Neural cell (in vitro differentiated cells): ENCODE measurements around the gene HOXC6. TPM values are rescaled to one million over a fixed set of nuclear protein-coding genes. Genes with fewer than 3 reads are reported as not detected.

Experiments
- H2AFZ ChIP-seq: fragments of 200-600, 300-800 bp; sonication (generic), shearing (Covaris generic); 2 replicates; pipeline ENCODE4 v1.6.0; 2014; ENCODE audit warnings: low read depth, mild to moderate bottlenecking, antibody characterized with exemption, low read length, moderate library complexity
- H3F3A ChIP-seq: fragments of 200-600 bp; shearing (Covaris generic); 2 replicates; pipeline ENCODE4 v1.6.1; 2016; ENCODE audit warnings: mild to moderate bottlenecking, moderate library complexity, mixed read lengths, antibody characterized with exemption, low read length; ENCODE audit not compliant: insufficient read depth, poor library complexity, severe bottlenecking
- H3K27ac ChIP-seq: fragments of 200-600, 300-800 bp; sonication (generic), shearing (Covaris generic); 2 replicates; pipeline ENCODE4 v1.5.1; 2014; ENCODE audit warnings: mild to moderate bottlenecking, low read length, moderate library complexity
- H3K27me3 ChIP-seq: fragments of 300-800, 200-600 bp; sonication (generic), shearing (Covaris generic); 2 replicates; pipeline ENCODE4 v1.6.0; 2014; ENCODE audit warnings: mild to moderate bottlenecking, low read depth, low read length, moderate library complexity; ENCODE audit not compliant: insufficient read depth
- H3K36me3 ChIP-seq: fragments of 300-800, 200-600 bp; sonication (generic), shearing (Covaris generic); 2 replicates; pipeline ENCODE4 v1.5.1; 2014; ENCODE audit warnings: mild to moderate bottlenecking, antibody characterized with exemption, low read length, moderate library complexity; ENCODE audit not compliant: insufficient read depth
- H3K4me2 ChIP-seq: fragments of 300-800, 200-600 bp; sonication (generic), shearing (Covaris generic); 2 replicates; pipeline ENCODE4 v1.6.0; 2014; ENCODE audit warnings: mild to moderate bottlenecking, low read length
- H3K4me3 ChIP-seq: fragments of 300-800, 200-600 bp; sonication (generic), shearing (Covaris generic); 2 replicates; pipeline ENCODE4 v1.5.1; 2014; ENCODE audit warnings: mild to moderate bottlenecking, low read length, moderate library complexity
- H3K79me2 ChIP-seq: fragments of 200-600 bp; shearing (Covaris generic); replicated peaks from 2 replicates; pipeline ENCODE4 v1.6.0; 2014; ENCODE audit warnings: mild to moderate bottlenecking, low read length, moderate library complexity; ENCODE audit not compliant: insufficient read depth
- H3K9ac ChIP-seq: fragments of 300-800, 200-600 bp; sonication (generic), shearing (Covaris generic); 2 replicates; pipeline ENCODE4 v1.6.1; 2016; ENCODE audit warnings: mild to moderate bottlenecking, low read length, mixed read lengths
- H3K9me2 ChIP-seq: fragments of 200-600 bp; shearing (Covaris generic); 2 replicates; pipeline ENCODE4 v1.6.1; 2016; ENCODE audit warnings: mild to moderate bottlenecking, low read length, mixed read lengths; ENCODE audit not compliant: insufficient read depth
- H3K9me3 ChIP-seq: fragments of 200-600, 300-800 bp; sonication (generic), shearing (Covaris generic); 2 replicates; pipeline ENCODE4 v1.6.1; 2016; ENCODE audit warnings: mild to moderate bottlenecking, mixed run types, low read length, moderate library complexity, mixed read lengths
- H4K20me1 ChIP-seq: fragments of 200-600 bp; shearing (Covaris generic); 2 replicates; pipeline ENCODE4 v1.6.1; 2016; ENCODE audit warnings: mild to moderate bottlenecking, mixed run types; ENCODE audit not compliant: insufficient read depth
- EP300 ChIP-seq: fragments of 450-650 bp; conservative IDR thresholded peaks from 2 replicates; pipeline ENCODE4 v1.6.1; 2014; ENCODE audit warnings: antibody characterized with exemption, mild to moderate bottlenecking, moderate library complexity; ENCODE audit not compliant: poor library complexity, severe bottlenecking
- EZH2 ChIP-seq: fragments of 200-600, 300-800 bp; shearing (Covaris generic), sonication (generic); IDR thresholded peaks from 2 replicates; pipeline ENCODE4 v1.6.1; 2014; ENCODE audit warnings: antibody characterized with exemption, low read length, borderline replicate concordance, mild to moderate bottlenecking; ENCODE audit not compliant: insufficient read depth, poor library complexity, severe bottlenecking
- MXI1 ChIP-seq: fragments of 450-650 bp; conservative IDR thresholded peaks from 2 replicates; pipeline ENCODE4 v1.6.1; 2014; ENCODE audit warnings: antibody characterized with exemption, mild to moderate bottlenecking; ENCODE audit not compliant: poor library complexity, severe bottlenecking
- POLR2AphosphoS5 ChIP-seq: IDR thresholded peaks from 2 replicates; pipeline ENCODE4 v1.6.1; 2012
- RAD21 ChIP-seq: fragments of 450-650 bp; conservative IDR thresholded peaks from 2 replicates; pipeline ENCODE4 v1.6.1; 2014; ENCODE audit warnings: antibody characterized with exemption, mild to moderate bottlenecking, moderate library complexity
- REST ChIP-seq: IDR thresholded peaks from 2 replicates; pipeline ENCODE4 v1.6.1; 2012; ENCODE audit warnings: borderline replicate concordance
- SMC3 ChIP-seq: fragments of 450-650 bp; conservative IDR thresholded peaks from 2 replicates; pipeline ENCODE4 v1.6.1; 2014; ENCODE audit warnings: antibody characterized with exemption, mild to moderate bottlenecking, moderate library complexity; ENCODE audit not compliant: poor library complexity
- TAF1 ChIP-seq: IDR thresholded peaks from 2 replicates; pipeline ENCODE4 v1.6.1; 2012; ENCODE audit warnings: low read depth
- polyA plus RNA-seq: library from polyadenylated mRNA; depleted of rRNA; stranded (reverse); fragments of >200 nt; gene quantifications from 2 replicates; pipeline ENCODE4 v1.2.3, GENCODE V29; 2014
- TF ChIP-seq, protein P1 (sequence below): fragments of 450-650 bp; IDR thresholded peaks from 2 replicates; pipeline ENCODE4 v1.5.1; 2014; ENCODE audit warnings: antibody characterized with exemption, mild to moderate bottlenecking, moderate library complexity; ENCODE audit not compliant: poor library complexity, severe bottlenecking

The HOXC6 gene
- polyA plus RNA-seq, 1 donor from 2014 or later = not detected

- TF ChIP-seq EP300 = no peak
- TF ChIP-seq TAF1 = no peak
- TF ChIP-seq REST = no peak
- TF ChIP-seq, protein P1, sequence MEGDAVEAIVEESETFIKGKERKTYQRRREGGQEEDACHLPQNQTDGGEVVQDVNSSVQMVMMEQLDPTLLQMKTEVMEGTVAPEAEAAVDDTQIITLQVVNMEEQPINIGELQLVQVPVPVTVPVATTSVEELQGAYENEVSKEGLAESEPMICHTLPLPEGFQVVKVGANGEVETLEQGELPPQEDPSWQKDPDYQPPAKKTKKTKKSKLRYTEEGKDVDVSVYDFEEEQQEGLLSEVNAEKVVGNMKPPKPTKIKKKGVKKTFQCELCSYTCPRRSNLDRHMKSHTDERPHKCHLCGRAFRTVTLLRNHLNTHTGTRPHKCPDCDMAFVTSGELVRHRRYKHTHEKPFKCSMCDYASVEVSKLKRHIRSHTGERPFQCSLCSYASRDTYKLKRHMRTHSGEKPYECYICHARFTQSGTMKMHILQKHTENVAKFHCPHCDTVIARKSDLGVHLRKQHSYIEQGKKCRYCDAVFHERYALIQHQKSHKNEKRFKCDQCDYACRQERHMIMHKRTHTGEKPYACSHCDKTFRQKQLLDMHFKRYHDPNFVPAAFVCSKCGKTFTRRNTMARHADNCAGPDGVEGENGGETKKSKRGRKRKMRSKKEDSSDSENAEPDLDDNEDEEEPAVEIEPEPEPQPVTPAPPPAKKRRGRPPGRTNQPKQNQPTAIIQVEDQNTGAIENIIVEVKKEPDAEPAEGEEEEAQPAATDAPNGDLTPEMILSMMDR = no peak
- TF ChIP-seq POLR2AphosphoS5 = no peak
- no peak for TF ChIP-seq EZH2
- no peak for TF ChIP-seq MXI1
- TF ChIP-seq RAD21 = no peak
- no peak for TF ChIP-seq SMC3
These were observed 46.3 kb upstream of the HOXC6 start for GRCh38 chr12:53981634-53982565.

GRCh38 chr12:53982648-53983567, 45.3 kb upstream of the HOXC6 start:
- Histone ChIP-seq H3K9ac (no peak overlapping the region), H3F3A (no peaks in the 10 kb centered on the region), H3K79me2 (no peaks in the 10 kb centered on the region), H3K9me2 (no peaks in the 10 kb centered on the region), H3K4me3 (no peak overlapping the region), H3K36me3 (no peaks in the 10 kb centered on the region), H3K4me2 (no peak overlapping the region), H3K27ac (no peak overlapping the region), H2AFZ (no peak overlapping the region), H3K27me3 (peaks cover 99% of the 10 kb centered on the region), H4K20me1 (no peaks in the 10 kb centered on the region), H3K9me3 (no peaks in the 10 kb centered on the region)
- TF ChIP-seq REST = no peak
- TF ChIP-seq EZH2 = no peak
- TF ChIP-seq MXI1 = no peak
- TF ChIP-seq EP300 = no peak
- no peak for TF ChIP-seq SMC3
- TF ChIP-seq RAD21 = no peak
- TF ChIP-seq TAF1 = no peak
- TF ChIP-seq POLR2AphosphoS5 = no peak
- TF ChIP-seq, protein P1 = no peak

More at GRCh38 chr12:53981634-53982565, 46.3 kb upstream of the HOXC6 start:
- no peaks in the 10 kb centered on the region for H3K79me2 ChIP-seq
- no peaks in the 10 kb centered on the region for H3K9me3 ChIP-seq
- no peaks in the 10 kb centered on the region for H3F3A ChIP-seq
- no peak overlapping the region for H3K27ac ChIP-seq
- H3K36me3 ChIP-seq = no peaks in the 10 kb centered on the region
- H3K4me2 ChIP-seq = no peak overlapping the region
- peaks cover 99% of the 10 kb centered on the region for H3K27me3 ChIP-seq
- no peaks in the 10 kb centered on the region for H3K9me2 ChIP-seq
- H2AFZ ChIP-seq = no peak overlapping the region
- no peak overlapping the region for H3K9ac ChIP-seq
- no peak overlapping the region for H3K4me3 ChIP-seq
- H4K20me1 ChIP-seq = no peaks in the 10 kb centered on the region
